Mesangial cell (primary cell): ENCODE measurements around the gene BSG. TPM values are rescaled to one million over a fixed set of nuclear protein-coding genes. Genes with fewer than 3 reads are reported as not detected.

Experiments
- total RNA-seq: library from RNA; depleted of rRNA; stranded (reverse); fragments of >200 nt; gene quantifications from 2 replicates; pipeline ENCODE4 v1.2.3, GENCODE V29; 2015

The BSG gene
- 691 and 1,095 TPM in 2 replicates for total RNA-seq

DNA sequence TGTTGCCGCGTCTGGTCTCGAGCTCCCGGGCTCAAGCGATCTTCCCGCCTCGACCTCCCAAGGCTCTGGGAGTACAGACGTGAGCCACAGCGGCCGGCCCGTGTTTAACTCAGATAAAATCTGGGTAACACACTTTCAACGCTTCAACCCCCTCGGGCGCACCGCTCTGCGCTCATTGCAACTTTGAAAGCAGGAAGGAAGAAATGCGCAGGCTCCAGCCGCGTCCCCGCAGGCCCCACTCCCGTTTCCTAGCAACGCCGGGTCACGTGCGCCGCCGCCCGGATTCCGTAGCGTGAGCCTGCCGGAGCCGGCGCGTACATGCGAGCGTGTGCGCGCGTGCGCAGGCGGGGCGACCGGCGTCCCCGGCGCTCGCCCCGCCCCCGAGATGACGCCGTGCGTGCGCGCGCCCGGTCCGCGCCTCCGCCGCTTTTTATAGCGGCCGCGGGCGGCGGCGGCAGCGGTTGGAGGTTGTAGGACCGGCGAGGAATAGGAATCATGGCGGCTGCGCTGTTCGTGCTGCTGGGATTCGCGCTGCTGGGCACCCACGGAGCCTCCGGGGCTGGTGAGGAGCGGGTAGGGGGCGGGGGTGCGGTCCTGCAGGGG is at the start of gene BSG:
TSS of gene BSG (plus strand) at position 457 of the 603 bp plus-strand sequence. CDS start at position 496, 39 bp downstream.

DNA sequence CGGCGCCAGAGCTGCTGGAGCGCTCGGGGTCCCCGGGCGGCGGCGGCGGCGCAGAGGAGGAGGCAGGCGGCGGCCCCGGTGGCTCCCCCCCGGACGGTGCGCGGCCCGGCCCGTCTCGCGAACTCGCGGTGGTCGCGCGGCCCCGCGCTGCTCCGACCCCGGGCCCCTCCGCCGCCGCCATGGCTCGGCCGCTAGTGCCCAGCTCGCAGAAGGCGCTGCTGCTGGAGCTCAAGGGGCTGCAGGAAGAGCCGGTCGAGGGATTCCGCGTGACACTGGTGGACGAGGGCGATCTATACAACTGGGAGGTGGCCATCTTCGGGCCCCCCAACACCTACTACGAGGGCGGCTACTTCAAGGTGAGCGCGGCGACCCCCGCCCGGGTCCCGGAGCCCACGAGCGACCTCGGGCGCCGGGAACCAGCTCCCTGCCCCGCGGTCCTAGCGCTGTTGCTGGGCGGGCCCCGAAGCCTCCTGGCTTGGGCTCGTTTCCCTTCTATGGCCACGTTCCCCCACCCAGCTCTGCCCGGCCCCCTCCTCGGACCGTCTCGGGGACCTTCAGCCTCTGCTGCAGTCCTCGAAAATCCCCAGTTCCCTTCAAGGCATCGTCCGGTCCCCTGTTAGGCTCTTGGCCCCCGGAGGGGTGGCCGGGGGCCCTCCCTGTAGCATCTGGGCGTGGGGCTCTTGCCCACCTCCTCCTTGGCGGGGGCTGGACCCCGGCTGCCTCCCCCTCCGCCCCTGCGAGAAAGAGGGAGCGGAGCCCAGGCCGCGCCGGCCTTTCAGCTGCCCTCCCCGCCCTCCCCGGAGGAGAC is 40.4 kb upstream of the BSG start, which contains the start of gene CDC34:
TSS of gene CDC34 (plus strand) at position 8 of the 808 bp plus-strand sequence. CDS start at position 180, 172 bp downstream.

GRCh38 chr19:543910-544608 is 28.3 kb upstream of the BSG start, which contains the start of gene GZMM:
GZMM (plus strand) TSS chr19:544053; CDS start chr19:544072, 19 bp downstream.

DNA sequence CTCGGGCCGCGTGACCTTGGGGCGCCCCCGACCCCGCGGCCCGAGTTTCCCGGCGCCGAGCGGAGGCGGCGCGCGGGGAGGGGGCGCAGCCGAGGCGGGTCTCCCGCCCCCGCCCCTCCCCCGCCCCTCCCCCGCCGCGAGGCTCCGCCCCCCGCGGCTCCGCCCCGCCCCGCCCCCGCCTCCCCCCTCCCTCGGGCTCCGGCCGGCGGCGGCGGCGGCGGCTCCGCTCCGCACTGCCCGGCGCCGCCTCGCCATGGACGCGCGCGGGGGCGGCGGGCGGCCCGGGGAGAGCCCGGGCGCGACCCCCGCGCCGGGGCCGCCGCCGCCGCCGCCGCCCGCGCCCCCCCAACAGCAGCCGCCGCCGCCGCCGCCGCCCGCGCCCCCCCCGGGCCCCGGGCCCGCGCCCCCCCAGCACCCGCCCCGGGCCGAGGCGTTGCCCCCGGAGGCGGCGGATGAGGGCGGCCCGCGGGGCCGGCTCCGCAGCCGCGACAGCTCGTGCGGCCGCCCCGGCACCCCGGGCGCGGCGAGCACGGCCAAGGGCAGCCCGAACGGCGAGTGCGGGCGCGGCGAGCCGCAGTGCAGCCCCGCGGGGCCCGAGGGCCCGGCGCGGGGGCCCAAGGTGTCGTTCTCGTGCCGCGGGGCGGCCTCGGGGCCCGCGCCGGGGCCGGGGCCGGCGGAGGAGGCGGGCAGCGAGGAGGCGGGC is 17.4 kb downstream of the BSG start, which contains the start of gene HCN2:
TSS of gene HCN2 (plus strand) at position 189 of the 703 bp plus-strand sequence. CDS start at position 254, 65 bp downstream.

Other genes starting within 250 kb of the BSG start
- 15.1 and 20.2 TPM in 2 replicates for gene MIER2, start 227.8 kb upstream of the BSG start, total RNA-seq
- under 0.01 TPM in 1 of 2 replicates, not detected in the other for gene C2CD4C, start 163.4 kb upstream of the BSG start, total RNA-seq
- 0.16 and 3.4 TPM in 2 replicates for gene SHC2, start 111.6 kb upstream of the BSG start, total RNA-seq
- gene MADCAM1, start 76.1 kb upstream of the BSG start, total RNA-seq: 0.13 and 0.16 TPM in 2 replicates
- gene TPGS1, start 65.1 kb upstream of the BSG start, total RNA-seq: 23.3 and 64.3 TPM in 2 replicates
- 104 and 108 TPM in 2 replicates for gene CDC34, start 40.8 kb upstream of the BSG start, total RNA-seq
- not detected in 2 replicates for gene GZMM, start 28.5 kb upstream of the BSG start, total RNA-seq
- 1.1 and 2.8 TPM in 2 replicates for gene HCN2, start 17.3 kb downstream of the BSG start, total RNA-seq
- gene POLRMT, start 60.9 kb downstream of the BSG start, total RNA-seq: 40.4 and 65.2 TPM in 2 replicates
- gene FGF22, start 67.3 kb downstream of the BSG start, total RNA-seq: 0.16 and 0.51 TPM in 2 replicates
- gene RNF126, start 90.6 kb downstream of the BSG start, total RNA-seq: 82.0 and 136 TPM in 2 replicates
- 507 and 589 TPM in 2 replicates for gene FSTL3, start 103.8 kb downstream of the BSG start, total RNA-seq
- not detected in 2 replicates for gene PRSS57, start 122.9 kb downstream of the BSG start, total RNA-seq
- 6.0 and 75.6 TPM in 2 replicates for gene PALM, start 136.3 kb downstream of the BSG start, total RNA-seq
- 7.0 and 20.2 TPM in 2 replicates for gene MISP, start 178.5 kb downstream of the BSG start, total RNA-seq
- gene PTBP1, start 224.9 kb downstream of the BSG start, total RNA-seq: 230 and 407 TPM in 2 replicates
- 1.5 and 4.7 TPM in 2 replicates for gene PLPPR3, start 249.4 kb downstream of the BSG start, total RNA-seq